Lung microvascular endothelial cell (primary cell): ENCODE measurements around the gene SPRR2A. TPM values are rescaled to one million over a fixed set of nuclear protein-coding genes. Genes with fewer than 3 reads are reported as not detected.
"Not testable (repeated sequence)": the region's sequence is repeated elsewhere in the genome, so short reads cannot be mapped to it uniquely, and the experiment has no call there.

ENCODE experiments used
- DNase-seq, 2 donors: peaks; one replicate each; pipeline versions ENCODE4 v3.0.0 to v3.0.0-alpha.2; 2010; ENCODE audit warnings: low read depth in 2 of 2
- total RNA-seq: library from RNA; depleted of rRNA; stranded (reverse); fragments of >200 nt; gene quantifications from 2 replicates; pipeline ENCODE4 v1.2.1, GENCODE V29; 2014

The SPRR2A gene
- total RNA-seq, 1 donor from 2014 or later, result not detected

DNA sequence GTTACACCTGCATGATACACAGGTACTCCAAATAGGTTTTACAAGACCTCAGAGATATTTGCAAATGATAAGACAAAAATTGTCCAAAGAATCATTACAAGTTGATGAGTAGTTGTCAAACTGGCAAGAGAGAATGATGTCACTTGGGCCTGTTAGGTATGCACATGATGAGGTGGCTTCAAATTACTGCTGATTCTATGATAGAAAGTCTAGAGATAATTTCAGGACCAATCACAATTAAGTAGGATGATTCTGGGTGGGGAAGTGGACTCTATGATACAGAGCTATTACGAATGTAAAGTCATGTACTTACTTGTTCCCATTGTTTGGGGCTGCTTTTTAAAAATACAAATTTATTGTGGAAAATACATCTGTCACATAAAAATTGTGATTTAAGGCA lies 31.5 kb downstream of the SPRR2A start:
- DNase-seq, result no peak

DNA sequence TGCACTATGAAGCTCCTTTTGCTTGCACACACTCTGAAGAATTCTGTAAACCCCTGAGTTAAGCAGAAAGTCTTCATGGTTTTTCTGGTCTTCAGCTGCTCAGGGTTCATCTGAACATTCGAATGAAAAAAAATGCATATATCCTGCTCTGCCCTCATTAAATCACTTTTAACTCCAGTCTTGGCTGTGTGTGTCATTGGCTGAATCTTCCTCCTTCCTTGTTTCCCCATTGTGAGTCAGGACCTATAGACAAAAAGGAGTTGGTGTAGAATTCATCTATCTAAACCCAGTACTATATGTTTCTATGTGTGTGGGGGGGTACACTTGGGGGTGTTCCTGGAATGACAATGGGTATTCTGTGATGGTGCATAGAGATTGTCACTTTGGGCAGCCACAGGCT lies 32.9 kb downstream of the SPRR2A start:
- DNase-seq, result no peak

DNA sequence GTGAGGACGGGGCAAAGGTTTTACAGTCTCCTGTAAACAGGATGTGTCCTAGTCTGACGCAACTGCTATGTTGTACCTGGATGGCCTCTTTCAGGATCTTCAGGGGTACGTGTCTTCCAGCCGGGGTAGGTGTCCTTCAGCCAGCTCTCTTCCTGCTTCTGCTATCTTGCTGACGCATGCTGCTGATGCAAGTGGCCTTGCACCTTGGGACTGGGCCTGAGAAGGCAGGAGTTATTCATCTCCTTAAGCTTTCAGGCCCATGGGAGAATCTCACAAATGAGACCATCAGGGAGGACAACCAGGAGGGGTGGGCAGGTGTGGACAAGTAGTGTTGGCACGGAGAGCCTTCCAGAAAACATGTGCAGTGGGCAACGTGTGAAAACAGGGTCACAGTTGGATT lies 34.2 kb downstream of the SPRR2A start:
- DNase-seq, result no peak

DNA sequence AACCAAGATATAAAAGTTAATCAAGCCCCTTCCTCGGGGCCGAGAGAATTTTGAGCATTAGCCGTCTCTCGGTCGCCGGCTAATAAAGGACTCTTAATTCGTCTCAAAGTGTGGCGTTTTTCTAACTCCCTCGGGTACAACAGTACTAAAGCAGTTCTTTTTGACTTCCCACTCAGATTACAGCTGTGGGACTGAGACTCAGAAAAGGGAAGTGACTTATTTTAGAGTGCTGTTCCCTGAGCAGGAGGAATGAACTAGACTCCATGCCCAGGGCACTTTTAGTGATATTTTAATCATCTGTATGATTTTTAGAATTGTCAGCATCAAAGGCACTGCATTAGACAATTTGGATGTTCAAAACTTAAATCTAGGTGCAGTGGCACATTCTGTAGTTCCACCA lies 35.0 kb downstream of the SPRR2A start:
- DNase-seq, result not testable (repeated sequence)

DNA sequence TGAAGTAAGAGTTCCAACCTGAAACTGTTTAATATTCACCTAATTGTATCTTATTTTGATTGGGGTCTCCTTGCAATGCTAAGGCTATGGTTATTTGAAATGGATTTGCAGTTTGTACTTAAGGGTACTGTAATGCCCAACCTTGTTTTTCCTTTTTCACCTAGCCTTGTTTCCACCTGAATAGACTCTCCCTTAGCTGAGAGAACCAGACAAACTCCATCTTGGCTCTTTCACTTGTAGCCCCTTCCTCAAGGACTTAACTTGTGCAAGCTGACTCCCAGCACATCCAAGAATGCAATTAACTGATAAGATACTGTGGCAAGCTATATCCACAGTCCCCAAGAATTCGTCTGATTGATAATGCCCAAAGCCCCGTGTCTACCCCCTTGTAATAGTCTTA lies 35.5 kb downstream of the SPRR2A start:
- not testable (repeated sequence) for DNase-seq

DNA sequence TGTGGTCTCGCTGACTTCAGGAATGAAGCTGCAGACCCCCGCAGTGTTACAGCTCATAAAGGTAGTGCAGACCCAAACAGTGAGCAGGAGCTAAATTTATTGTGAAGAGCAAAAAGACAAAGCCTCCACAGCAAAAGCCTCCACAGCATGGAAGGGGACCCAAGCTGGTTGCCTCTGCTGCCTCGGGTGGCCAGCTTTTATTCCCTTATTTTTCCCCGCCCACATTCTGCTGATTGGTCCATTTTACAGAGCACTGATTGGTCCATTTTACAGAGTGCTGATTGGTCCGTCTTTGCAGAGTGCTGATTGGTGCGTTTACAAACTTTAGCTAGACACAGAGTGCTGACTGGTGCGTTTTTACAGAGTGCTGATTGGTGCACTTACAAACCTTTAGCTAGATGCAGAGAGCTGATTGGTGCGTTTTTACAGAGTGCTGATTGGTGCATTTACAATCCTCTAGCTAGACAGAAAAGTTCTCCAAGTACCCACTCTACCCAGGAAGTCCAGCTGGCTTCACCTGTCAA lies 46.0 kb downstream of the SPRR2A start:
- DNase-seq, result not testable (repeated sequence)

Other genes with a start within 250 kb of the SPRR2A start
- gene LCE1B, start 245.5 kb downstream of the SPRR2A start, total RNA-seq, result not detected in 2 replicates
- not detected in 2 replicates for gene LCE1A, start 230.0 kb downstream of the SPRR2A start, total RNA-seq
- gene LCE6A, start 214.7 kb downstream of the SPRR2A start, total RNA-seq, result not detected in 2 replicates
- not detected in 2 replicates for gene LCE7A, start 197.5 kb downstream of the SPRR2A start, total RNA-seq
- not detected in 2 replicates for gene SMCP, start 179.2 kb downstream of the SPRR2A start, total RNA-seq
- gene IVL, start 149.0 kb downstream of the SPRR2A start, total RNA-seq, result not detected in 2 replicates
- gene SPRR5, start 110.3 kb downstream of the SPRR2A start, total RNA-seq, result not detected in 2 replicates
- gene SPRR4, start 86.9 kb downstream of the SPRR2A start, total RNA-seq, result not detected in 2 replicates
- not detected in 2 replicates for gene SPRR1A, start 73.4 kb downstream of the SPRR2A start, total RNA-seq
- gene SPRR3, start 55.8 kb downstream of the SPRR2A start, total RNA-seq, result not detected in 2 replicates
- not detected in 2 replicates for gene SPRR1B, start 26.3 kb downstream of the SPRR2A start, total RNA-seq
- gene SPRR2D, start 16.4 kb downstream of the SPRR2A start, total RNA-seq, result not detected in 2 replicates
- gene SPRR2B, start 14.1 kb upstream of the SPRR2A start, total RNA-seq, result not detected in 2 replicates
- gene SPRR2E, start 37.0 kb upstream of the SPRR2A start, total RNA-seq, result not detected in 2 replicates
- not detected in 2 replicates for gene SPRR2F, start 56.0 kb upstream of the SPRR2A start, total RNA-seq
- not detected in 2 replicates for gene SPRR2G, start 93.4 kb upstream of the SPRR2A start, total RNA-seq
- gene LELP1, start 145.9 kb upstream of the SPRR2A start, total RNA-seq, result not detected in 2 replicates
- not detected in 2 replicates for gene PRR9, start 160.1 kb upstream of the SPRR2A start, total RNA-seq
- not detected in 2 replicates for gene LORICRIN, start 202.2 kb upstream of the SPRR2A start, total RNA-seq